Measurements from ENCODE around the gene EEFSEC. TPM values are rescaled to one million over a fixed set of nuclear protein-coding genes. Genes with fewer than 3 reads are reported as not detected.

EEFSEC gene
- total and polyA plus RNA-seq, 12 donors, result 5.5 to 15.6 (median 10.4) TPM

GRCh38 chr3:128453501-128454309, 300.4 kb downstream of the EEFSEC start:
- WGBS, 4 donors, result 60 to 81% (median 71%) methylated on average over 5 to 21 of the region's 21 CpGs
- intact Hi-C loops (cut with DNase I), result no loop called here
- Histone ChIP-seq H3K9me3 (replicated peaks in 1 of 3) (no peaks in the 10 kb centered on the region), H3K27ac (no peak overlapping the region), H3K4me1 (replicated peaks in 1 of 2) (no peaks in the 10 kb centered on the region), H3K4me3 (no peak overlapping the region), H3K27me3 (peaks cover 4% of the 10 kb centered on the region), H3K36me3 (replicated peaks in 1 of 2) (no peaks in the 10 kb centered on the region)
- TF ChIP-seq POLR2A (IDR thresholded peaks at IDR 0.05) (no peak), CTCF (IDR thresholded peaks at IDR 0.05) (no peak)
- no peak for DNase-seq

- Histone ChIP-seq H3K4me3 (no peak overlapping the region), H3K4me1 (replicated peaks in 1 of 2) (no peaks in the 10 kb centered on the region), H3K27ac (no peak overlapping the region), H3K27me3 (peaks cover 4% of the 10 kb centered on the region), H3K9me3 (replicated peaks in 1 of 3) (no peaks in the 10 kb centered on the region), H3K36me3 (replicated peaks in 1 of 2) (no peaks in the 10 kb centered on the region)
- 80 to 89% (median 88%) methylated on average over 2 of the region's 2 CpGs; no CpG with 5 or more reads in 1 of the 4 donors for WGBS, 4 donors
- DNase-seq, result no peak
- TF ChIP-seq CTCF (IDR thresholded peaks at IDR 0.05) (no peak), POLR2A (IDR thresholded peaks at IDR 0.05) (no peak)
- intact Hi-C loops (cut with DNase I), result no loop called here
Observed at GRCh38 chr3:128454310-128454618, 301.0 kb downstream of the EEFSEC start.

- H3K9me3 ChIP-seq (replicated peaks in 1 of 3), result no peaks in the 10 kb centered on the region
- H3K27ac ChIP-seq, result no peak overlapping the region
- DNase-seq, result no peak
- no peaks in the 10 kb centered on the region for H3K4me1 ChIP-seq (replicated peaks in 1 of 2)
- intact Hi-C loops (cut with DNase I), result no loop called here
- no peaks in the 10 kb centered on the region for H3K36me3 ChIP-seq (replicated peaks in 1 of 2)
- 64 to 80% (median 74%) methylated on average over 5 of the region's 5 CpGs for WGBS, 4 donors
- peaks cover 4% of the 10 kb centered on the region for H3K27me3 ChIP-seq
- H3K4me3 ChIP-seq, result no peak overlapping the region
- no peak for TF ChIP-seq POLR2A (IDR thresholded peaks at IDR 0.05)
- no peak for TF ChIP-seq CTCF (IDR thresholded peaks at IDR 0.05)
Observed at GRCh38 chr3:128455116-128455515, 301.8 kb downstream of the EEFSEC start.

- no peak overlapping the region for H3K4me3 ChIP-seq
Observed at GRCh38 chr3:128455786-128456748, 302.8 kb downstream of the EEFSEC start.

More at GRCh38 chr3:128455786-128456748, 302.8 kb downstream of the EEFSEC start:
- H3K27me3 ChIP-seq, result peaks cover 4% of the 10 kb centered on the region
- H3K27ac ChIP-seq, result peak overlapping the region in 1 of 5 donors; percentile 38
- DNase-seq, result peak in 1 of 7 donors; percentile 63
- no peaks in the 10 kb centered on the region for H3K36me3 ChIP-seq (replicated peaks in 1 of 2)
- no peak for TF ChIP-seq POLR2A (IDR thresholded peaks at IDR 0.05)
- TF ChIP-seq CTCF (IDR thresholded peaks at IDR 0.05), result no peak
- H3K4me1 ChIP-seq (replicated peaks in 1 of 2), result no peaks in the 10 kb centered on the region
- intact Hi-C loops (cut with DNase I), result no loop called here
- WGBS, 4 donors, result 58 to 73% (median 62%) methylated on average over 10 to 16 of the region's 16 CpGs
- no peaks in the 10 kb centered on the region for H3K9me3 ChIP-seq (replicated peaks in 1 of 3)

Data from adrenal gland (tissue), 12 donors.